Hepatocyte (in vitro differentiated cells): Measurements from ENCODE around the gene EBPL.

Source experiments
- CTCF ChIP-seq: fragments of 200-600 bp; sonication (generic); IDR thresholded peaks from 2 replicates; pipeline ENCODE4 v1.5.1; 2016; ENCODE audit warnings: antibody characterized with exemption, mild to moderate bottlenecking; ENCODE audit not compliant: poor library complexity
- EZH2 ChIP-seq: fragments of 200-600 bp; sonication (generic); IDR thresholded peaks from 2 replicates; pipeline ENCODE4 v1.6.1; 2016; ENCODE audit warnings: antibody characterized with exemption, mild to moderate bottlenecking, borderline replicate concordance
- EZH2phosphoT487 ChIP-seq: fragments of 200-600 bp; sonication (generic); IDR thresholded peaks from one replicate; pipeline ENCODE4 v1.6.1; 2018; ENCODE audit warnings: antibody characterized with exemption, mild to moderate bottlenecking, low read depth, moderate library complexity; ENCODE audit not compliant: unreplicated experiment, severe bottlenecking

GRCh38 chr13:49636705-49637104 lies 54.6 kb downstream of the EBPL start:
- TF ChIP-seq CTCF (no peak), EZH2phosphoT487 (no peak), EZH2 (no peak)
